OCI-LY7 (cell line): ENCODE results near the gene RSBN1L. TPM values are rescaled to one million over a fixed set of nuclear protein-coding genes. Genes with fewer than 3 reads are reported as not detected.

Experiments used
- BruUV-seq: library from RNA; stranded (reverse); fragments of 400-500 nt; replicated peaks from 2 replicates; lab custom pipeline; 2021; lab: Mats Ljungman, UMichigan
- CTCF ChIA-PET: fragments of 300-600 bp; sonication (Branson Sonifier 250); formaldehyde crosslinking; loops from one replicate; lab custom pipeline; 2022; ENCODE audit warnings: antibody characterized with exemption; ENCODE audit not compliant: unreplicated experiment; lab: Charles Lee
- POLR2A ChIA-PET: fragments of 300-600 bp; sonication (Branson Sonifier 250); formaldehyde crosslinking; loops from one replicate; lab custom pipeline; 2022; ENCODE audit warnings: antibody characterized with exemption; lab: Charles Lee
- DNase-seq: peaks from one replicate; pipeline ENCODE4 v3.0.0-alpha.2; 2015; ENCODE audit warnings: low spot score
- H2AFZ ChIP-seq: fragments of 200-600 bp; sonication (generic), shearing (Covaris generic); 2 replicates; pipeline ENCODE4 v1.6.1; 2014; ENCODE audit warnings: mild to moderate bottlenecking, antibody characterized with exemption, low read length, moderate library complexity
- H3K27ac ChIP-seq: fragments of 200-600 bp; sonication (generic); 2 replicates; pipeline ENCODE4 v1.5.1; 2014; ENCODE audit warnings: mixed run types, low read depth, mild to moderate bottlenecking, moderate library complexity, low read length, inconsistent platforms; ENCODE audit not compliant: poor library complexity, severe bottlenecking
- H3K36me3 ChIP-seq: fragments of 200-600 bp; sonication (generic); 2 replicates; pipeline ENCODE4 v1.6.1; 2014; ENCODE audit warnings: mild to moderate bottlenecking, antibody characterized with exemption, low read length, moderate library complexity, mixed read lengths; ENCODE audit not compliant: insufficient read depth
- H3K4me1 ChIP-seq: fragments of 200-600 bp; sonication (generic); 2 replicates; pipeline ENCODE4 v1.5.1; 2014; ENCODE audit warnings: mild to moderate bottlenecking, low read length; ENCODE audit not compliant: insufficient read depth, poor library complexity, severe bottlenecking
- H3K4me2 ChIP-seq: fragments of 200-600 bp; sonication (generic); 2 replicates; pipeline ENCODE4 v1.6.1; 2014; ENCODE audit warnings: mild to moderate bottlenecking, low read length
- H3K4me3 ChIP-seq: fragments of 200-600 bp; sonication (generic); 2 replicates; pipeline ENCODE4 v1.5.1; 2014; ENCODE audit warnings: mild to moderate bottlenecking, low read depth, low read length; ENCODE audit not compliant: poor library complexity, severe bottlenecking
- H3K79me2 ChIP-seq: fragments of 200-600 bp; sonication (generic); 2 replicates; pipeline ENCODE4 v1.6.1; 2016; ENCODE audit warnings: low read depth, mild to moderate bottlenecking, low read length, moderate library complexity, mixed read lengths; ENCODE audit not compliant: insufficient read depth
- H3K9me2 ChIP-seq: fragments of 200-600 bp; sonication (generic); 2 replicates; pipeline ENCODE4 v1.6.1; 2016; ENCODE audit warnings: mild to moderate bottlenecking, low read length, mixed read lengths; ENCODE audit not compliant: insufficient read depth
- H3K9me3 ChIP-seq: fragments of 200-600 bp; sonication (generic); 2 replicates; pipeline ENCODE4 v1.6.1; 2014; ENCODE audit warnings: mild to moderate bottlenecking, mixed run types, low read length, mixed read lengths
- H4K20me1 ChIP-seq: fragments of 200-600 bp; sonication (generic); 2 replicates; pipeline ENCODE4 v1.6.1; 2014; ENCODE audit warnings: mild to moderate bottlenecking, antibody characterized with exemption, low read length, moderate library complexity, mixed read lengths; ENCODE audit not compliant: insufficient read depth
- EZH2phosphoT487 ChIP-seq: fragments of 200-600 bp; sonication (generic); IDR thresholded peaks from 2 replicates; pipeline ENCODE4 v1.6.1; 2018; ENCODE audit warnings: low read depth, borderline replicate concordance, mild to moderate bottlenecking, mixed run types, antibody characterized with exemption, low read length, moderate library complexity, mixed read lengths
- intact Hi-C: fragments of 100-400 bp; cut with micrococcal nuclease; formaldehyde crosslinking; loops from one replicate; pipeline ENCODE4 v1.10.0; 2022; ENCODE audit not compliant: unreplicated experiment
- total RNA-seq, 2 experiments: library from RNA; depleted of rRNA in 1 of 2; stranded (reverse); fragments of >200 nt in 1 of 2; shearing (Covaris generic) in 1 of 2; gene quantifications; 2 replicates each; pipeline ENCODE4 v1.2.3, GENCODE V29; 2014 to 2022
- TF ChIP-seq, protein P1 (sequence below): fragments of 200-600 bp; sonication (generic); conservative IDR thresholded peaks from 2 replicates; pipeline ENCODE4 v1.5.1; 2014; ENCODE audit warnings: mild to moderate bottlenecking, antibody characterized with exemption, low read length, moderate library complexity, mixed read lengths

The RSBN1L gene
- total RNA-seq, 2 experiments from 2014 or later = 23.3 to 30.4 TPM

DNA sequence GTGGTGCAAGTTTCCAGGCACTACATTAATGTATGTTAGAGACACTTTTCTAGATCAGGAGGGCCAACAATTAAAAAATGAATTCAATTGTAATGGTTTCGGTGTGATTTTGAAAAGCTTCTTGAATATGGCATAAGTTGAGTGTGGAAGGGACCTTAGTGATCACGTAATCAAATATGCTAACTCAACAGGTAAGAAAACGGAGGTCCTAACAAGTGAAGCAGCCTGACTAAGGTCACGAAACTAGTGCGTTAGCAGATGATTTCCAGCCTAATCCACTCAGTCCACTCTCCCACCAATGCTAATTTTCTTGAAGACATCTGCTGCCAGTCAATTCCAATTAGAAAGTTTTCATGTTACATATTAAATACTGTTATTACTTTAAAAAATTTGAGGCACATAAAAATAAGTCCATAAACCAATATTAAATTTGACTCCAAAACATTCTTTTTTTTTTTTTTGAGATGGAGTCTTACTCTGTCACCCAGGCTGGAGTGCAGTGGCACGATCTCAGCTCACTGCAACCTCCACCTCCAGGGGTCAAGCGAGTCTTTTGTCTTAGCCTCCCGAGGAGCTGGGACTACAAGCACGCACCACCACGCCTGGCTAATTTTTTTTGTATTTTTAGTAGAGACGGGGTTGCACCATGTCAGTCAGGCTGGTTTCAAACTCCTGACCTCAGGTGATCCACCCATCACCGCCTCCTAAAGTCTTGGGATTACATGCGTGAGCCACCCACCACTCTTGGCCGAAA is 2.3 kb upstream of the RSBN1L start:
- CTCF ChIA-PET = no interaction called here
- no peaks in the 10 kb centered on the region for H3K9me2 ChIP-seq
- POLR2A ChIA-PET = interaction anchor here (0.6 kb wide), 1 partner anchor 279 kb away, joined by 3 read pairs; no protein-coding TSS in a partner anchor
- BruUV-seq = TSS peak; percentile 42
- no peak overlapping the region for H2AFZ ChIP-seq
- peak overlapping the region; percentile 57 for H3K4me3 ChIP-seq
- H3K9me3 ChIP-seq = no peaks in the 10 kb centered on the region
- H3K36me3 ChIP-seq = peaks cover 28% of the 10 kb centered on the region
- no peak for TF ChIP-seq EZH2phosphoT487
- TF ChIP-seq, protein P1, sequence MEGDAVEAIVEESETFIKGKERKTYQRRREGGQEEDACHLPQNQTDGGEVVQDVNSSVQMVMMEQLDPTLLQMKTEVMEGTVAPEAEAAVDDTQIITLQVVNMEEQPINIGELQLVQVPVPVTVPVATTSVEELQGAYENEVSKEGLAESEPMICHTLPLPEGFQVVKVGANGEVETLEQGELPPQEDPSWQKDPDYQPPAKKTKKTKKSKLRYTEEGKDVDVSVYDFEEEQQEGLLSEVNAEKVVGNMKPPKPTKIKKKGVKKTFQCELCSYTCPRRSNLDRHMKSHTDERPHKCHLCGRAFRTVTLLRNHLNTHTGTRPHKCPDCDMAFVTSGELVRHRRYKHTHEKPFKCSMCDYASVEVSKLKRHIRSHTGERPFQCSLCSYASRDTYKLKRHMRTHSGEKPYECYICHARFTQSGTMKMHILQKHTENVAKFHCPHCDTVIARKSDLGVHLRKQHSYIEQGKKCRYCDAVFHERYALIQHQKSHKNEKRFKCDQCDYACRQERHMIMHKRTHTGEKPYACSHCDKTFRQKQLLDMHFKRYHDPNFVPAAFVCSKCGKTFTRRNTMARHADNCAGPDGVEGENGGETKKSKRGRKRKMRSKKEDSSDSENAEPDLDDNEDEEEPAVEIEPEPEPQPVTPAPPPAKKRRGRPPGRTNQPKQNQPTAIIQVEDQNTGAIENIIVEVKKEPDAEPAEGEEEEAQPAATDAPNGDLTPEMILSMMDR = no peak
- intact Hi-C loops = no loop called here
- peaks cover 14% of the 10 kb centered on the region for H3K4me1 ChIP-seq
- no peak for DNase-seq
- peaks cover 57% of the 10 kb centered on the region for H3K79me2 ChIP-seq
- peak overlapping the region; percentile 86 for H3K4me2 ChIP-seq
- no peak overlapping the region for H3K27ac ChIP-seq
- peaks cover 19% of the 10 kb centered on the region for H4K20me1 ChIP-seq

DNA sequence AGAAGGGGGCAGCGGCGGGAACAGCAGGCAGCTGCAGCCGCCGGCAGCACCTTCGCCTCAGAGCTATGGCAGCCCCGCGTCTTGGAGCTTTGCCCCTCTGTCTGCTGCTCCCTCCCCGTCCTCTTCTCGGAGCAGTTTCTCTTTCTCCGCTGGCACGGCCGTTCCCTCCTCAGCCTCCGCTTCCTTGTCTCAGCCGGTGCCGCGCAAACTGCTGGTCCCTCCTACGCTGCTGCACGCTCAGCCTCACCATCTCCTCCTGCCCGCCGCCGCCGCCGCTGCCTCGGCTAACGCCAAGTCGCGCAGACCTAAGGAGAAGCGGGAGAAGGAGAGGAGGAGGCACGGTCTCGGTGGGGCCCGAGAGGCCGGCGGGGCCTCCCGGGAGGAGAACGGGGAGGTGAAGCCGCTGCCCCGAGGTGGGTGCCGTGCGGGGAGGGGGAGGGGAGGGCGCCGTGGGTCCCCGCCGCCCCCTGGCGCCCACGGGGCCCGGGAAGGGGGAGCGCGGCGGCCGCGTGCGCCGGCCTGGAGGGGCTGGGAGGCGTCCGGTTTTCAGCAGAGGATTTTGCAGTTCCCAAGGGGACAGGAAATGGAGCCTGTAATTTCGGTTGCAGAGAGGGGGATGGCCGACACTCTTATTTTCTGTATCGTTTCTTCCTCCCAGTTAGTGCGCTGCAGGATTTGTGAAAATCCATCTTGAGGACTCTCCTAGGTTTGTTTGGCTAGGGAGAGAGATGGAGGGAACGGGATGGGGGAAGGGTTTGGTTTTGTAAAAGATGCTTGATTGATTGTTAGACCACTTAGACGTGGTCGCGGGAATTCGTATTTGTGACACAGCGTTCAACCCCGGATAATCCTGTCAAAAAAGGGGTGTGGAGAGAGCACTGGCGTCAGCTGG is 630 bp downstream of the RSBN1L start:
- peak overlapping the region; percentile 92; the same call in 1 of the 2 replicates for H2AFZ ChIP-seq
- H3K27ac ChIP-seq = peak overlapping the region; percentile 85
- H3K9me2 ChIP-seq = no peaks in the 10 kb centered on the region
- H3K36me3 ChIP-seq = peaks cover 39% of the 10 kb centered on the region
- peaks cover 30% of the 10 kb centered on the region for H4K20me1 ChIP-seq
- DNase-seq = peak; percentile 70
- TF ChIP-seq EZH2phosphoT487 = no peak
- TF ChIP-seq, protein P1 = peak; percentile 42; the same call in 1 of the 2 replicates
- H3K4me2 ChIP-seq = peak overlapping the region; percentile 94
- H3K79me2 ChIP-seq = peaks cover 83% of the 10 kb centered on the region
- no TSS peak for BruUV-seq
- ChIA-PET CTCF (interaction anchor here (0.6 kb wide), 1 partner anchor 134 kb away, joined by 4 read pairs; no protein-coding TSS in a partner anchor), POLR2A (interaction anchor here (0.8 to 2.0 kb wide), 9 partner anchors 10 to 235 kb away, joined by 3 to 10 read pairs (median 5); no protein-coding TSS in a partner anchor)
- peak overlapping the region; percentile 99 for H3K4me3 ChIP-seq
- intact Hi-C loops = loop anchor here (2.0 to 5.0 kb wide), 4 partner anchors 62 to 225 kb away; partner anchors contain the start of genes PHTF2 and TMEM60
- no peaks in the 10 kb centered on the region for H3K9me3 ChIP-seq
- peaks cover 29% of the 10 kb centered on the region for H3K4me1 ChIP-seq
